GM18499 (cell line): ENCODE results near the gene TMEM87B.
"Not testable (repeated sequence)": the region's sequence is repeated elsewhere in the genome, so short reads cannot be mapped to it uniquely, and the experiment has no call there.

ENCODE experiments used
- ATAC-seq: cut with Tn5 transposase; IDR thresholded peaks from one replicate; pipeline ENCODE4 v1.9.1; 2021; ENCODE audit warnings: moderate number of reproducible peaks; ENCODE audit not compliant: insufficient read depth, unreplicated experiment

Gene TMEM87B

GRCh38 chr2:112032689-112033465 is 22.2 kb upstream of the TMEM87B start:
- no peak for ATAC-seq

GRCh38 chr2:112033600-112033999 is 21.5 kb upstream of the TMEM87B start:
- no peak for ATAC-seq

- ATAC-seq: no peak
These were observed 20.1 kb upstream of the TMEM87B start for GRCh38 chr2:112034924-112035323.

- no peak for ATAC-seq
These were observed 19.3 kb upstream of the TMEM87B start for GRCh38 chr2:112035786-112036185.

GRCh38 chr2:112039556-112039955 is 15.5 kb upstream of the TMEM87B start:
- not testable (repeated sequence) for ATAC-seq

DNA sequence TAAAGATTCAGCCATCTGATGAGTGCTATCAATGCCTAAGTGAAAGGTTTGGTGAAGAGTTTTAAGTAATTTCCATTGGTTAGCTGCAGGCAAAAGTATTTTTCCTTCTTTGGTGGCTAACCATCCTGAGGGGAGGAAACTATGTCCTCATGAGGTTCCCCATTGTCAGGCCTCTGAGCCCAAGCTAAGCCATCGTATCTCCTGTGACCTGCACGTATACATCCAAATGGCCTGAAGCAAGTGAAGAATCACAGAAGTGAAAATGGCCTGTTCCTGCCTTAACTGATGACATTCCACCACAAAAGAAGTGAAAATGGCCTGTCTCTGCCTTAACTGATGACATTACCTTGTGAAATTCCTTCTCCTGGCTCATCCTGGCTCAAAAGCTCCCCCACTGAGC is 15.0 kb upstream of the TMEM87B start:
- not testable (repeated sequence) for ATAC-seq

GRCh38 chr2:112041460-112041859 is 13.6 kb upstream of the TMEM87B start:
- ATAC-seq: not testable (repeated sequence)

DNA sequence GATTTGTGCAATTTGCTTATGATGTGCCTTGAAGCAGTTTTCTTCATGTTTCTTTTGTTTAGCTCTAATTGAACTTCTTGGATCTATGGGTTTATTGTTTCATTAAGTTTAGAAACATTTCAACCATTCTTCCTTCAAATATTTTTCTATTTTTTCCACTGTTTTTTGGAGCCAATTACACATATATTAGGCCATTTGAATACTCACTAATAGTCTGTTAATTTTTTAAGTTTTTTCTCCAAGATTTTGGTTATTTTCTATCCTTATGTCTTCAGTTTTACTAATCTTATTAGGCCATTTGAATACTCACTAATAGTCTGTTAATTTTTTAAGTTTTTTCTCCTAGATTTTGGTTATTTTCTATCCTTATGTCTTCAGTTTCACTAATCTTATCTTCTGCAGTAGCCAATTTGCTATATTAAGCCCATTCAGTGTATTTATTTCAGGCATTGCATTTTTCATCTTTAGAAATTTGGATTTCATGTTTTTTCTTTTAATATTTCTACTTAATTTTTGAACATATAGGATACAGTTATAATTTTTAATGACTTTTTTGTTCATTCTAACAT is 9.5 kb upstream of the TMEM87B start:
- ATAC-seq: no peak

GRCh38 chr2:112046231-112046630 is 8.8 kb upstream of the TMEM87B start:
- ATAC-seq: no peak

DNA sequence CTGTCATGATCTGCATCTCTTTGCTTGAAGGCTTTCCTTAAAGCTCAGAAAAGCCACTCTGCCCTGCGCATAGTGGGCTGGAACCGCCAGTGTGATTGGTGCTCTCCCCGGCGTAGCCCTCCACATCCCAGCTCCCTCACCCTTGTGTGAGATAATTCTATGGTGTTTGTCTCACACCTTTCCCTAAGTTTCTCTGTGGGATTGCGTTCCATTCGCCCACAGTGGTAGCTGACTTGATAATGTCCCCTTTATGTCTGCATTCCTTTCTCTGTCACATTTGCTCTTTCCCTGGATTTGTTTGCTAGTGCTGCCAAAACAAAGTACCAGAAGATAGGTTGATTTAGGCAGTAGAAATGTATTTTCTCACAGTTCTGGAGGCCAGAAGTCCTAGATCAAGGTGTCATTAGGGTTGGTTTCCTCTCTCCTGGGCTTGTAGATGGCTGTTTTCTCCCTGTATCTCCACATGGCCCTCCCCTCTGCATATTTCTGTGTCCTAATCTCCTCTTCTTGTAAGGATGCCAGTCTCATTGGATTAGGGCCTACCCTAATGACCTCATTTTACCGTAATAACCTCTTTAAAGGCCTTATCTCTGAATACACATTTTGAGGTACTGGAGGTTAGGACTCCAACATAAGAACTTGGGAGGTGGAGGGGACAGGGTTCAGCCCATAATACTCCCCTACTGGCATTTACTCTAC is 7.4 kb upstream of the TMEM87B start:
- no peak for ATAC-seq

DNA sequence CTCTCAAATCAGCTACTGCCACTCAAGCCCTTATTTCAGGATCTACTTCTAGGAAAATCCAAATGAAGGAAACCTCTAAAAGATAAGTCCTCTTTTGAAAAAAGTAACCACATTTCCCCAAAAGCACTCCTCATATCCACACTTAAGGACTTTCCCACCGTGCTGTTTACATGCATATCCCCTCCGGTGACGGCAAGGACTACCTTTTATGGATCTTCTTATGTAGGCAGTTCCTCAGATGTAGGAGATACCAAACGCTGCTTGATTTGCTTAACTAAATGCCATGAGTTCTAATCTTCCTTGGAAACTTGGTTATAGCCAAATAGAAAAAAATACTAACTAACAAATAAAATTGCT is 6.9 kb upstream of the TMEM87B start:
- ATAC-seq: no peak

GRCh38 chr2:112048887-112049286 is 6.2 kb upstream of the TMEM87B start:
- ATAC-seq: no peak

DNA sequence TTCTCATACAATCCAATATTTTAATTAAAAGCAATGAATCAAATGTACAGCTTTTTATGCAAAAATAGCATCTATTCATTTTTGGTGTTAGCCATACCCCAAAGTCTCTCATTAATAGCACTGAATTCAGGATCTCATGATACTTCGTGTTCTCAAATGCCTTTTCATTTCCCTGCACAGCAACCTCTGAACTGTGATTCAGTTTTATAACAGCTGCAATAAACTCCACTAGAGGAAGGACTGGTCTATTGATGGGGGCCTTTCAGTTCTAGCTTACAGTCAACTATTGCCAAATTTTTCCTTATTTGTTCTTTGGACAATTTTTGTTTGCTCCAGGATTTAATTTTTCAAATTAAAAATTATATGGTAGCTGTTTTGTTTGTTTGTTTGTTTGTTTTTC is 4.8 kb upstream of the TMEM87B start:
- no peak for ATAC-seq

GRCh38 chr2:112053917-112054846 is 887 bp upstream of the TMEM87B start:
- peak; percentile 35 for ATAC-seq

DNA sequence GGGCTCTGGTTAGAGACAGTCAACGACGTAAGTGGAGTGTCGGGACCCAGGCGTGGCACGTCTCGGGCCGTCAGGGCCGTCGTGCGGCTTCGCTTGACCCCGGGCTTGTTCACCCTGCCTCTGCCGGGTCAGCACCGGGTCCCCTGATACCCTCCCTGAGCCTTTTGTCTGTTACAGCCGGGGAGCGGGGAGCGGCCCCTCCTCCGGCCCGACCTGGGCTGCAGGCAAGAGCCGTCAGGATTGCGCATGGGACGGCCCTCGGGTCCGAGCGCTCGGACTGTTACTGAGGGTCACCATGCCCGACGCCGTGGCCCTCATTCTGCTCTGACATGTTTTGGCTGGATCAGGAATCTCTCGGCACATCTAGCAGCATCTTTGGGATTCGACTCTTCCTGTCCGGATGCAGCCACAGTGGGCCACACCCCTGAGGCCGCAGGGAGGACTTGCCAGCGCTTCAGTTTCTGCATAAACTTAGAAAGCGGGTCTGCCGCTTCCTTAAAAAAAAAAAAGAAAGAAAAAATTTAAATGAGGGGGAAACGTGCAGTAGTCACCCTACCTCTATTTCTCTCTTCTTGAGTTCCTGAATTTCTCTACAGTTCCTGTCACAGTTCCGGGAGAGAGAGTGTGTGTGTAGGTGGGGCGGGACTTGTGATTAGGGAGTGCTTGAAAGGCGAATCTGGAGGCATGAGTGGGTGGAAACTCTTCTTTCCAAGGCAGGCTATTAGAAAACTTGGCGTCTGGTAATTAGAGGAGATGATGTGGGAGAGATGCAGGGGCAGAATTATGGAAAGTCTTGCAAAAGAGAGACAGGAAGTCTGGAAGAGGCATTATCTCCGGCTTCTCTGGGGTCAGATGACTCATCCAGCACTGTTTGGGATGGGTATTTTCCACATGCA is 909 bp downstream of the TMEM87B start:
- ATAC-seq: no peak

DNA sequence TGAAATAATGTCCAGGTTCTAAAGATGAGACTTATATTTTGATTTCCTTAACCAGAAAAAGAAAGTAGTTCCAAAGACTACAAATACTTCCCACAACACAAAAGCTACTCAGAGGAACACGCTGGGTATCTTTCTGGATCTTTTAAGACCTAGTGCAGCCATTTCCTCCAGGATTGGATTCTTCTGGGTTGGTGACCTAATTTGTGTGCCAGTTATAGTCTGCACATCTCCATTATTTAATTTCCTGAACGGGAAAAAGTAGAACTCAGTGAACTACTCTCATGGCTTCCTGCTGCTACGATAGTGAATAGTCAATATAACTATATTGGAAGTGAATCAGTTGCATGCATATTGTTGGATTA is 1.5 kb downstream of the TMEM87B start:
- ATAC-seq: no peak

DNA sequence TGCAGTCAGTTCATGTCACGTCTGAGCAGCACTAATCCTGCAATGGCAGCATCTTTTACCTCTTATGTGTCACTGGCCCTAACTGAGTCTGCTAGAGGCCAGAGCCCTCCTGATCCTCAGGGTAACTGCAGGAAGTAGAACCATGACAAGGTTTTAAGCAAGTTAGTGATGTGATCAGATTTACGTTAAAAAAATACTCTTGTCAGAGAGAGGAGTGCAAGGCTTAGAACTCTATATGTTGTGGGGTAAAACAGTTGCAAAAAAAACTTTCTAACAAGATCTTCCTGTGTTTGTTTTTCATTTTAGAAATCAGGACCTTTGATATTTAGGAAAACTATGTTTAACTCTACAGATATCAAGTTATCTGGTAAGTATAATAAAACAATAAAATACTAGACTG is 4.6 kb downstream of the TMEM87B start:
- ATAC-seq: no peak

GRCh38 chr2:112061299-112061698 is 6.2 kb downstream of the TMEM87B start:
- no peak for ATAC-seq

GRCh38 chr2:112061840-112062239 is 6.8 kb downstream of the TMEM87B start:
- ATAC-seq: no peak

DNA sequence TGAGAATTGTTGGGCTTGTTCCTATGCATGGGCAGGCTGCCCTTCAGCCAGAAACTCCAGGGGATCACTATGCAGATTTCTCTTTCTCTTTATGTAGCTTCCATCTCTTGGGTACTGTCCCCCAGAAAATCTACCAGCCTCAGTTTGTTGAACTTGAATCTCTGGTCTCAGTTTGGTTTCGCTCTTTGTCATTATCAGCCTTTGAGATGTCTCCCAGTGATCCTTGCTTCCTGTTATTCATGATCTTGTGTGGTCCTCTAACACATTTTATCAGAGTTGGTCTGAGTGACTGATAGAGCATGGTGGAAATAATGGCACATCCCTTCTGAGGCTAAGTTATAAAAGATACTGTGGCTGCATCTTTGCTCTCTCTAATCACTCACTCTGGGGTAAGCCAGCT is 7.8 kb downstream of the TMEM87B start:
- ATAC-seq: no peak
